Fibroblast of mammary gland (primary cell): Measurements from ENCODE around the gene RC3H2.
A peak's percentile ranks its signal among the peaks of the same experiment; 100 is the strongest.
"Not testable (repeated sequence)": the region's sequence is repeated elsewhere in the genome, so short reads cannot be mapped to it uniquely, and the experiment has no call there.

Source experiments
- DNase-seq: peaks from one replicate; pipeline ENCODE4 v3.0.0-alpha.2; 2010; ENCODE audit warnings: low read depth
- H3K4me3 ChIP-seq: 2 replicates; pipeline ENCODE4 v1.5.1; 2011; ENCODE audit warnings: low read depth, mild to moderate bottlenecking, low read length, moderate library complexity; ENCODE audit not compliant: control insufficient read depth
- CTCF ChIP-seq: conservative IDR thresholded peaks from 2 replicates; pipeline ENCODE4 v1.5.1; 2011; ENCODE audit warnings: low read depth, low read length, inconsistent platforms; ENCODE audit not compliant: control insufficient read depth, insufficient read depth

The RC3H2 gene

DNA sequence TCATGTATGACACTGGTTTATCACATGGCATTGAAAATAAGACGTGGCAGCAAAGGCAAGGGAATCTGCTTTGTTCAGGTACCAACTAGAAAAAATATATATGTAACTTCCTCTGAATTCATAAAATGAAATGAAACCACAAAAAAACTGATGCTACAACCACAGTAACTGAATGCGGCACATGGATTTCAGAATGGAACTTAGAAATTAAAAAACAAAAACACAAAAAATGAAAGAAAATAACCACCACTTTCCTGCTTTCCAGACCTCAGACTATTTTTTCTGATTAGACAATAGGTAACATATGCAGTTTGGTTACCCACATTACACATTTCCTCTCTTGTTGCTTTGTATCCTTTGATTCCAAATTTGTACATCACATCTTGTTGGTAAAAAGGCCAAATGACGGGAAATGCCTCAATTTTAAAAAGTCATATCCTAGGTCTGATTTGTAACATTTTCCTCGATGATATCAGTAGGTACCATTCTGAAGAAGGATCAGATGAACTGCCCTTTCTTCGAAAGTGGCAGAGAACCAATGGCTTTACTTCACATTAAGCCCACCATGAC, 58.7 kb downstream of the RC3H2 start:
- H3K4me3 ChIP-seq, result no peak overlapping the region
- no peak for DNase-seq
- TF ChIP-seq CTCF, result no peak

- DNase-seq, result peak; percentile 6
- TF ChIP-seq CTCF, result no peak
- no peak overlapping the region for H3K4me3 ChIP-seq
Observed at GRCh38 chr9:122845116-122845515, 60.0 kb downstream of the RC3H2 start.

GRCh38 chr9:122844137-122844536, 61.0 kb downstream of the RC3H2 start:
- no peak for DNase-seq
- no peak overlapping the region for H3K4me3 ChIP-seq
- TF ChIP-seq CTCF, result no peak

DNA sequence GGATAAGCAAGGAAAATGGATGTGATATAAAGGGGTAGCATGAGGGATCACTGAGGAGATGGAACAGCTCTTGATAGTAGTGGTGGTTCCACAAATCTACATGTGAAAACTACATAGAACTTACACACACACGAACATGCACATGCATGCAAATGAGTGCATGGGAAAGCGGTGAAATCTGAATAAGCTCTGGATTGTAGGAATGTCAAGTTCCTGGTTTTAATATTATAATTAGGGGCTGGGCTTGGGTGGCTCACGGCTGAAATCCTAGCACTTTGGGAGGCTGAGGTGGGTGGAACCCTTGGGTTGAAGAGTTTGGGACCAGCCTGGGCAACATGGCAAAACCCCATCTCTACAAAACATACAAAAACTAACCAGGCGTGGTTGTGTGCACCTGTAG, 63.7 kb downstream of the RC3H2 start:
- no peak overlapping the region for H3K4me3 ChIP-seq
- no peak for DNase-seq
- TF ChIP-seq CTCF, result no peak

DNA sequence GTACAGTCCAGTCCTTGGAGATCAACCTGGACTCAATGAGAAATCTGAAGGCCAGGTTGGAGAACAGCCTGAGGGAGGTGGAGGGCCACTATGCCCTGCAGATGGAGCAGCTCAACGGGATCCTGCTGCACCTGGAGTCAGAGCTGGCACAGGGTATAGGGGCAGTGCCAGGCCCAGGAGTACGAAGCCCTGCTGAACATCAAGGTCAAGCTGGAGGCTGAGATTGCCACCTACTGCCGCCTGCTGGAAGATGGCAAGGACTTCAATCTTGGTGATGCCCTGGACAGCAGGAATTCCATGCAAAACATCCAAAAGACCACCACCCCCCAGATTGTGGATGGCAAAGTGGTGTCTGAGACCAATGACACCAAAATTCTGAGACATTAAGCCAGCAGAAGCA, 66.7 kb downstream of the RC3H2 start:
- DNase-seq, H3K4me3 ChIP-seq: not testable (repeated sequence)

- no peak overlapping the region for H3K4me3 ChIP-seq
- TF ChIP-seq CTCF, result no peak
- no peak for DNase-seq
Observed at GRCh38 chr9:122837266-122837850, 67.8 kb downstream of the RC3H2 start.

DNA sequence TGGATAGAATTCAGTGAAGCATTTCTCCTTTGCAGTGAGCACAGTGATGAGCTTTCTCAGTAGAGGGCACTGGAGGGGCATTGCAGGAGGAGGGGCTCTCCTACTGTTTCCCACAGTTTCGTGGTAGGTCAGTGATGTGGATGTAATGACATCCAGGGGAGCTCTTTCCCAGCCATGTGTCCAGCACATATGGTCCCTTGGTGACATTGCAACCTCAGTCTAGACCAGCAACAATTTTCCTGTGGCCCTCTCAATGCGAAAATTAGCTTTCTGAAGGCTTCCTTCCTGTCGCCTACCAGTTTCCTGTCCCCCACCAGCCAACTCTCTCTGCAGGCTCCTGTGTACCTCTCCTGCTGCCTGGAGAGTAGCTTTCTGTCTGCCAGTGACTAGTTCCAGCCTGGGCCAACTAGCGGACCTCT, 69.8 kb downstream of the RC3H2 start:
- H3K4me3 ChIP-seq, result no peak overlapping the region
- DNase-seq, result no peak
- TF ChIP-seq CTCF, result peak; percentile 2
